HFFc6 (cell line): Measurements from ENCODE around the gene CCDC183. TPM values are rescaled to one million over a fixed set of nuclear protein-coding genes. Genes with fewer than 3 reads are reported as not detected.
A peak's percentile ranks its signal among the peaks of the same experiment; 100 is the strongest.

Experiments used
- DNase-seq: peaks from one replicate; pipeline ENCODE4 v3.0.0-alpha.2; 2018
- H3K27ac Mint-ChIP-seq: 2 replicates; pipeline ENCODE4 v1.8.0; 2020; ENCODE audit warnings: mild to moderate bottlenecking, mixed read lengths
- H3K27me3 Mint-ChIP-seq: 2 replicates; pipeline ENCODE4 v1.8.0; 2021; ENCODE audit warnings: mild to moderate bottlenecking, moderate library complexity, mixed read lengths; ENCODE audit not compliant: insufficient read depth
- H3K36me3 Mint-ChIP-seq: 2 replicates; pipeline ENCODE4 v1.8.0; 2021; ENCODE audit warnings: low read depth, mixed read lengths
- H3K4me1 Mint-ChIP-seq: 2 replicates; pipeline ENCODE4 v1.8.0; 2020; ENCODE audit warnings: low read depth, mixed read lengths
- H3K4me3 Mint-ChIP-seq: 2 replicates; pipeline ENCODE4 v1.8.0; 2020; ENCODE audit warnings: mild to moderate bottlenecking, moderate library complexity, mixed read lengths
- H3K9me3 Mint-ChIP-seq: 2 replicates; pipeline ENCODE4 v1.8.0; 2020; ENCODE audit warnings: mild to moderate bottlenecking, mixed read lengths
- CTCF ChIP-seq: fragments of 200-600 bp; sonication (generic); IDR thresholded peaks from 2 replicates; pipeline ENCODE4 v1.5.0; 2021; ENCODE audit warnings: antibody characterized with exemption, mild to moderate bottlenecking
- total RNA-seq, 6 experiments: library from RNA; stranded (reverse); fragmentation: NEBNext Ultra II Directional; extraction: Animal tissue kit (Norgen Biotek cat#: 25700); gene quantifications; 2 replicates in 1 of 6; 3 replicates in 5 of 6; pipeline ENCODE4 v1.2.3, GENCODE V29; 2021

CCDC183 gene
- total RNA-seq, 6 experiments from 2014 or later: 0.25 to 0.87 (median 0.34) TPM

GRCh38 chr9:136804509-136805206 is 8.5 kb downstream of the CCDC183 start:
- peaks cover 14% of the 10 kb centered on the region for H3K27me3 Mint-ChIP-seq
- H3K27ac Mint-ChIP-seq: no peak overlapping the region
- peaks cover 27% of the 10 kb centered on the region for H3K4me1 Mint-ChIP-seq
- DNase-seq: no peak
- TF ChIP-seq CTCF: no peak
- H3K9me3 Mint-ChIP-seq: no peaks in the 10 kb centered on the region
- H3K36me3 Mint-ChIP-seq: peaks cover 6% of the 10 kb centered on the region; the same call in 1 of the 2 replicates
- H3K4me3 Mint-ChIP-seq: no peak overlapping the region

GRCh38 chr9:136805207-136805740 is 9.1 kb downstream of the CCDC183 start:
- Mint-ChIP-seq H3K27ac (no peak overlapping the region), H3K36me3 (peaks cover 12% of the 10 kb centered on the region; the same call in 1 of the 2 replicates), H3K9me3 (no peaks in the 10 kb centered on the region), H3K4me1 (peaks cover 31% of the 10 kb centered on the region), H3K4me3 (no peak overlapping the region), H3K27me3 (peaks cover 13% of the 10 kb centered on the region)
- no peak for DNase-seq
- no peak for TF ChIP-seq CTCF

- DNase-seq: no peak
- Mint-ChIP-seq H3K27me3 (peaks cover 5% of the 10 kb centered on the region), H3K9me3 (no peaks in the 10 kb centered on the region), H3K27ac (no peak overlapping the region), H3K36me3 (peaks cover 15% of the 10 kb centered on the region), H3K4me1 (peaks cover 28% of the 10 kb centered on the region), H3K4me3 (peak overlapping the region; percentile 88)
- TF ChIP-seq CTCF: no peak
Observed at GRCh38 chr9:136806067-136806466, 9.9 kb downstream of the CCDC183 start.

- peaks cover 5% of the 10 kb centered on the region for H3K27me3 Mint-ChIP-seq
- H3K4me1 Mint-ChIP-seq: peaks cover 30% of the 10 kb centered on the region
- H3K27ac Mint-ChIP-seq: peak overlapping the region; percentile 45
- TF ChIP-seq CTCF: no peak
- no peak for DNase-seq
- peak overlapping the region; percentile 88 for H3K4me3 Mint-ChIP-seq
- peaks cover 16% of the 10 kb centered on the region for H3K36me3 Mint-ChIP-seq
- no peaks in the 10 kb centered on the region for H3K9me3 Mint-ChIP-seq
Observed at GRCh38 chr9:136806631-136807201, 10.6 kb downstream of the CCDC183 start.

GRCh38 chr9:136807281-136808074 is 11.3 kb downstream of the CCDC183 start, which contains the start of gene RABL6:
RABL6 (plus strand) TSS chr9:136807948; CDS start chr9:136808197, 249 bp downstream.
- Mint-ChIP-seq H3K9me3 (no peaks in the 10 kb centered on the region), H3K27ac (peak within 1 kb of the TSS; percentile 69), H3K27me3 (no peaks in the 10 kb centered on the region), H3K4me1 (peaks cover 30% of the 10 kb centered on the region), H3K4me3 (peak within 1 kb of the TSS; percentile 88), H3K36me3 (peaks cover 16% of the 10 kb centered on the region)
- no peak for TF ChIP-seq CTCF
- peak; percentile 49 for DNase-seq
